H1 (cell line): ENCODE measurements around the gene KCNRG.

Source experiments
- SRF ChIP-seq: IDR thresholded peaks from 2 replicates; pipeline ENCODE4 v1.6.1; 2011; ENCODE audit warnings: mild to moderate bottlenecking, low read depth, low read length, moderate library complexity
- TF ChIP-seq, protein P1 (sequence below), 3 experiments: IDR thresholded peaks; 1 replicate in 2 of 3; 2 replicates in 1 of 3; pipeline versions ENCODE4 v1.5.1 to v1.6.1; 2011; ENCODE audit warnings: low read length in 3 of 3, mild to moderate bottlenecking in 3 of 3, inconsistent platforms in 2 of 3, low read depth in 1 of 3, moderate library complexity in 1 of 3; ENCODE audit not compliant: insufficient read depth in 1 of 3; ENCODE audit errors: control extremely low read depth in 1 of 3
- TF ChIP-seq, protein P2 (sequence below): IDR thresholded peaks from 2 replicates; pipeline ENCODE4 v1.6.1; 2011; ENCODE audit warnings: low read length, improper control_type of control experiment

GRCh38 chr13:50070186-50070585 lies 54.9 kb downstream of the KCNRG start:
- TF ChIP-seq, protein P1, sequence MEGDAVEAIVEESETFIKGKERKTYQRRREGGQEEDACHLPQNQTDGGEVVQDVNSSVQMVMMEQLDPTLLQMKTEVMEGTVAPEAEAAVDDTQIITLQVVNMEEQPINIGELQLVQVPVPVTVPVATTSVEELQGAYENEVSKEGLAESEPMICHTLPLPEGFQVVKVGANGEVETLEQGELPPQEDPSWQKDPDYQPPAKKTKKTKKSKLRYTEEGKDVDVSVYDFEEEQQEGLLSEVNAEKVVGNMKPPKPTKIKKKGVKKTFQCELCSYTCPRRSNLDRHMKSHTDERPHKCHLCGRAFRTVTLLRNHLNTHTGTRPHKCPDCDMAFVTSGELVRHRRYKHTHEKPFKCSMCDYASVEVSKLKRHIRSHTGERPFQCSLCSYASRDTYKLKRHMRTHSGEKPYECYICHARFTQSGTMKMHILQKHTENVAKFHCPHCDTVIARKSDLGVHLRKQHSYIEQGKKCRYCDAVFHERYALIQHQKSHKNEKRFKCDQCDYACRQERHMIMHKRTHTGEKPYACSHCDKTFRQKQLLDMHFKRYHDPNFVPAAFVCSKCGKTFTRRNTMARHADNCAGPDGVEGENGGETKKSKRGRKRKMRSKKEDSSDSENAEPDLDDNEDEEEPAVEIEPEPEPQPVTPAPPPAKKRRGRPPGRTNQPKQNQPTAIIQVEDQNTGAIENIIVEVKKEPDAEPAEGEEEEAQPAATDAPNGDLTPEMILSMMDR (IDR thresholded peaks at IDR 0.05; ENCODE audit: control extremely low read depth in 1 of 3, insufficient read depth in 1 of 3, low read depth in 1 of 3, low read length in 3 of 3): no peak
- TF ChIP-seq SRF: no peak
- TF ChIP-seq, protein P2, sequence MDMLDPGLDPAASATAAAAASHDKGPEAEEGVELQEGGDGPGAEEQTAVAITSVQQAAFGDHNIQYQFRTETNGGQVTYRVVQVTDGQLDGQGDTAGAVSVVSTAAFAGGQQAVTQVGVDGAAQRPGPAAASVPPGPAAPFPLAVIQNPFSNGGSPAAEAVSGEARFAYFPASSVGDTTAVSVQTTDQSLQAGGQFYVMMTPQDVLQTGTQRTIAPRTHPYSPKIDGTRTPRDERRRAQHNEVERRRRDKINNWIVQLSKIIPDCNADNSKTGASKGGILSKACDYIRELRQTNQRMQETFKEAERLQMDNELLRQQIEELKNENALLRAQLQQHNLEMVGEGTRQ: no peak
